Esophagus (tissue), 2 donors: Measurements from ENCODE around the gene CSK. TPM values are rescaled to one million over a fixed set of nuclear protein-coding genes. Genes with fewer than 3 reads are reported as not detected.

ENCODE experiments used
- H3K27ac ChIP-seq, 2 donors: one replicate each; pipeline ENCODE4 v1.5.1; 2013; ENCODE audit warnings: low read depth in 2 of 2, mild to moderate bottlenecking in 2 of 2, inconsistent platforms in 1 of 2, low read length in 1 of 2, moderate library complexity in 1 of 2
- H3K27me3 ChIP-seq, 2 donors: one replicate each; pipeline ENCODE4 v1.6.1; 2013; ENCODE audit warnings: low read length in 2 of 2, control low read depth in 1 of 2, mild to moderate bottlenecking in 1 of 2; ENCODE audit not compliant: insufficient read depth in 2 of 2, control insufficient read depth in 1 of 2
- H3K36me3 ChIP-seq, 2 donors: one replicate each; pipeline ENCODE4 v1.6.1; 2013; ENCODE audit warnings: low read length in 1 of 2; ENCODE audit not compliant: control insufficient read depth in 2 of 2, insufficient read depth in 2 of 2
- H3K4me1 ChIP-seq, 2 donors: one replicate each; pipeline ENCODE4 v1.6.1; 2013; ENCODE audit warnings: low read length in 1 of 2; ENCODE audit not compliant: control insufficient read depth in 2 of 2, insufficient read depth in 2 of 2
- H3K4me3 ChIP-seq, 2 donors: one replicate each; pipeline ENCODE4 v1.5.1; 2013; ENCODE audit warnings: low read length in 2 of 2, mild to moderate bottlenecking in 2 of 2, low read depth in 1 of 2, moderate library complexity in 1 of 2
- H3K9me3 ChIP-seq, 2 donors: one replicate each; pipeline ENCODE4 v1.6.1; 2013; ENCODE audit warnings: mild to moderate bottlenecking in 2 of 2, low read depth in 1 of 2, low read length in 1 of 2, moderate library complexity in 1 of 2; ENCODE audit not compliant: control insufficient read depth in 2 of 2, insufficient read depth in 1 of 2
- WGBS, 2 donors: extraction: QIAGEN DNeasy Blood & Tissue Kit; methylation state at CpG; one replicate each; pipeline ENCODE4 v1.1.7; 2013; 5-methylcytosine and 5-hydroxymethylcytosine counted together
- polyA plus RNA-seq, 2 donors: library from polyadenylated mRNA; stranded (reverse); fragments of 200-250 nt; gene quantifications; one replicate each; pipeline ENCODE4 v1.2.3, GENCODE V29; 2013
- donor health status: healthy with polysubstance abuse.
- donor health status: Bipolar disorder and iron deficiency.

CSK gene
- polyA plus RNA-seq, 2 donors, result 79.2 to 96.8 TPM

GRCh38 chr15:74790080-74790916 is 8.4 kb downstream of the CSK start:
- Histone ChIP-seq H3K36me3 (peaks cover 0 to 9% of the 10 kb centered on the region in 2 donors), H3K4me1 (peaks cover 40 to 62% of the 10 kb centered on the region in 2 donors), H3K9me3 (no peaks in the 10 kb centered on the region), H3K4me3 (peak overlapping the region in 1 of 2 donors; percentile 7), H3K27me3 (no peaks in the 10 kb centered on the region), H3K27ac (peak overlapping the region; percentile 90 to 96)
- 35 to 43% methylated on average over 15 of the region's 15 CpGs for WGBS, 2 donors

DNA sequence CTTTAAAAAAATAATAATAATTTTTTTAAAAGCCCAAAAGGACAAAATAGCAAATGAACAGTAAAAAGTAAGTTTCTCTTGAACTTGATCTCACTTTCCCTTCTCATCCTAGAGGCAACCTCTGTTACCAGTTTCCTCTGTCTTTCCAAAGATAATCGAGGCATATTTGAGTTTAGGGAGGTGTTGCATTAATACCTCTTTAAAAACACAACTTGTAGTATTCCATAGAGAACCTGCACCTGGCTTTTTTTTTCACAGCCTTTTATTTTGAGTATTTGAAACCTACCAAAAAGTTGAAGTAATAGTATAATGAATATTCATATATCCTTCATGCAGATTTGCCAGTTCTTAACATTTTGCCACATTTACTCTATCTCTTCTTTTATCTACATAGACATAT is 9.1 kb downstream of the CSK start:
- H3K4me3 ChIP-seq, result no peak overlapping the region
- H3K27ac ChIP-seq, result no peak overlapping the region
- no peaks in the 10 kb centered on the region for H3K27me3 ChIP-seq
- H3K9me3 ChIP-seq, result no peaks in the 10 kb centered on the region
- peaks cover 0 to 9% of the 10 kb centered on the region in 2 donors for H3K36me3 ChIP-seq
- 31 to 45% methylated on average over 1 of the region's 1 CpG for WGBS, 2 donors
- H3K4me1 ChIP-seq, result peaks cover 40 to 57% of the 10 kb centered on the region in 2 donors

GRCh38 chr15:74791667-74792066 is 9.8 kb downstream of the CSK start:
- no peak overlapping the region for H3K4me3 ChIP-seq
- peaks cover 37 to 52% of the 10 kb centered on the region in 2 donors for H3K4me1 ChIP-seq
- no peaks in the 10 kb centered on the region for H3K27me3 ChIP-seq
- no peaks in the 10 kb centered on the region for H3K9me3 ChIP-seq
- H3K27ac ChIP-seq, result peak overlapping the region; percentile 25 to 82
- 65 to 75% methylated on average over 7 of the region's 7 CpGs for WGBS, 2 donors
- H3K36me3 ChIP-seq, result peaks cover 0 to 9% of the 10 kb centered on the region in 2 donors

- Histone ChIP-seq H3K27me3 (no peaks in the 10 kb centered on the region), H3K9me3 (no peaks in the 10 kb centered on the region), H3K36me3 (peaks cover 0 to 9% of the 10 kb centered on the region in 2 donors), H3K27ac (peak overlapping the region; percentile 82), H3K4me1 (peaks cover 34 to 47% of the 10 kb centered on the region in 2 donors), H3K4me3 (no peak overlapping the region)
- WGBS, 2 donors, result 67 to 69% methylated on average over 12 of the region's 12 CpGs
Measured at GRCh38 chr15:74792227-74793016, 10.5 kb downstream of the CSK start.

DNA sequence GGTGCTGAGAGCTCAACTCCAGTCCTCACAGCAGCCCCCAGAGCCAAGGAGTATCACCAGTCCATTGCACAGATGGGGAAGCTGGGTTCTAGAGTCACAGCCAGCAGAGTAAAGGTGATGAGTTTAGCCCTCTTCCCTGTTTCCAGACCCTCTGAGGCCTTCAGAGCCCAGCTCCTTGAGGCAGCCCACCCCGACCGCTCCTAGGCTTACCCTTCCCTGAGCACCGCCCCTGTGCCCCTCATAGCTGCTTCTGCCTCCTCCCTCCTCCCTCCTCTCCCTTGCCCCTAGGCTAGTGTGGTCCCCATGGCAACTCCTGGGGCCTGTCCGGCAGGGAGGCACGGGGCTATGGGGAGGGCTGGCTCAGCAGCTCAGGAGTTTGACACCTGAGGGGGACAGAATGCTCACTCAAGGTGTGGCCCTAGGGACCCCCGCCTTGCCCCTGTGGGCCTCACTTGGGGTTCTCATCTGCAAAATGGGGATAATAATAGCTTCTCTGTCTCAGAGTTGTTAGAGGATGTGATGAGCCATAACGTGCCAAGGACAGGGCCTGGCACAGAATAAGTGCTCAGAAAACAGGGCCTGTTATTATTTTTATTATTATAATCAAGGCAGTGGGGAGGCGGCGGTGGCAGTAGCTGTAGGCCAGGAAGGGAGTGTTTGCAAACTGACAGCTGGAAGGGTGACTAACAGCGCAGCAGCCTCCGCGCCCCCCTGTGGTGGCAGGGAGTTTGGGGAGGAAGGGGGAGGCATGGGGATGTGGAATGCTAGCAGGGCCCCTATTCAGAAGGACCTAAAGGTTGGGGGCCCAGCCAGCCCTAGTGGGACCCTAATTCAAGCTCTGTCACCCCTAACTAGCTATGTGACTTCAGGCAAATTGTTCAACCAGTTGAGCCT is 11.5 kb downstream of the CSK start:
- 58 to 66% methylated on average over 12 of the region's 12 CpGs for WGBS, 2 donors
- Histone ChIP-seq H3K4me1 (peaks cover 29 to 46% of the 10 kb centered on the region in 2 donors), H3K27me3 (no peaks in the 10 kb centered on the region), H3K9me3 (no peaks in the 10 kb centered on the region), H3K36me3 (peaks cover under 1 to 15% of the 10 kb centered on the region in 2 donors), H3K4me3 (no peak overlapping the region), H3K27ac (peak overlapping the region; percentile 82)

DNA sequence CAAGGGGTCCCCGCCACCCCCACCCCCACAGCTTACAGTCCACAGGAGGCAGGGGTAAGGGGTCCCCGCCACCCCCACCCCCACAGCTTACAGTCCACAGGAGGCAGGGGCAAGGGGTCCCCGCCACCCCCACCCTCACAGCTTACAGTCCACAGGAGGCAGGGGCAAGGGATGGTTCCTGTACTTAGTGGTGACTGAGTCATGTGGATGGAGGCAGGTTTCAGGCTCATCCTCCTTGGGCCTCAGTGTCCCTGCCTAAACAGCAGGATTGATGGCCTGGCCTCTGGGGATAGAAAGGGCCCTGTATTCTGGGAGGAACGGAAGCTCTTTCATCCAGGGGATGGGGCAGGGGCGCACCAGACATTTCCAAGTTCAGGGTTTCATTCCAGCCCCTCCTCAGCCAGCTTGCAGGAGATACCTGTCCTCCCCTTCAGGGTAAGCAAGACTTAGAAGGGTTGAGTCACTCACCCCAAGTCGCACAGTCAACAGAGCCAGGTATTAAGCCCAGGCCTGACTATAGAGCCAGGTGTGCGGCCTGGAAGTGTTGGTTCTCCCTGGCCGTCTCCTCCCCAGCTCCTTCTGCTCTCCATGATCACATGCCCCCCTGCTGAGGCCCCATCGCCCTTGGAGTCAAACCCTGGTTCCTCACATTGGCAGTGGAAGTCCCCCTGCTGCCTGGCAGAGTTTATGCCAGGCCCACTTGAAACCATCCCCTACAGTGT is 12.5 kb downstream of the CSK start:
- 66 to 67% methylated on average over 7 to 8 of the region's 9 CpGs for WGBS, 2 donors
- peaks cover 8 to 25% of the 10 kb centered on the region in 2 donors for H3K36me3 ChIP-seq
- no peak overlapping the region for H3K4me3 ChIP-seq
- H3K9me3 ChIP-seq, result no peaks in the 10 kb centered on the region
- H3K4me1 ChIP-seq, result peaks cover 26 to 50% of the 10 kb centered on the region in 2 donors
- peak overlapping the region; percentile 82 for H3K27ac ChIP-seq
- no peaks in the 10 kb centered on the region for H3K27me3 ChIP-seq

DNA sequence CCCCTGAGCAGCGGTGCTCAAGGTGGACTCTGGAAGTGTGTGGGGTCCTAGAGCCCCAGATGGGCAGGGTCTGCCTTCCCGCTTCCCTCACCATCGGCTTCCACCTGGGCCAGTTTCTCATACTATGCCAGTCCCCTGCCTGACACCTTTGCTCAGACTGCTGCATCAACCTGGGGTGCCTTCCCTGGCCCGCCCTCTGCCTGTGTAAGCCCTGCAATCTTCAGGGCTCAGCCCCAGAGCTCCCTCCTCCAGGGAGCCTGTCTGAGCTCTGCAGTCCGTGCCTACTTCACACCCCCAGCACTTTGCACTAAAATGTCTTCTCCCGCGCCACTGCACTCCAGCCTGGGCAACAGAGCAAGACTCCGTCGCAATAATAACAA is 13.1 kb downstream of the CSK start:
- 87 to 90% methylated on average over 9 of the region's 9 CpGs for WGBS, 2 donors
- H3K27me3 ChIP-seq, result no peaks in the 10 kb centered on the region
- H3K36me3 ChIP-seq, result peaks cover 8 to 27% of the 10 kb centered on the region in 2 donors
- H3K4me1 ChIP-seq, result peaks cover 24 to 51% of the 10 kb centered on the region in 2 donors
- no peaks in the 10 kb centered on the region for H3K9me3 ChIP-seq
- no peak overlapping the region for H3K4me3 ChIP-seq
- H3K27ac ChIP-seq, result peak overlapping the region; percentile 82

DNA sequence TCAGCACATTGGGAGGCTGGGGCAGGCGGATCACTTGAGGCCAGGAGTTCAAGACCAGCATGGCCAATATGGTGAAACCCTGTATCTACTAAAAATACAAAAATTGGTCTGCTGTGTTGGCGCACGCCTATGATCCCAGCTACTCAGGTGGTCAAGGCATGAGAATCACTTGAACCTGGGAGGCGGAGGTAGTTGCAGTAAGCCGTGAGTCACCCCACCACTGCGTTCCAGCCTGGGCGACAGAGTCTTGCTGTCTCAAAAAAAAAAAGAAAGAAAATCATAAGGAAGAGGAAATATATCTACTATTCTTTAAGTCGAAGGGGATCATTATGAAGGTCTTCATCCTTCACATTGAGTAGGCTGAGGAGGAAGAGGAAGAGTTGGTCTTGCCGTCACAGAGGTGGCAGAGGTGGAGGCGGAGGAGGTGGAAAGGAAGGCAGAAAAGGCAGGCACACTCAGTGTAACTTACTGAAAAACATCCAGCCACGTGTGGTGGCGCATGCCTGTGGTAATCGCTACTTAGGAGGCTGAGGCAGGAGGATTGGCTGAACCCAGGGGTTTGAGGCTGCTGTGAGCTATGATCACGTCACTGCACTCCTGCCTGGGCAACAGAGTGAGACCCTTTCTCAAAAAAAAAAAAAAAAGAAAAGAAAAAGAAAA is 14.2 kb downstream of the CSK start:
- H3K27ac ChIP-seq, result peak overlapping the region in 1 of 2 donors; percentile 61
- H3K4me3 ChIP-seq, result no peak overlapping the region
- H3K36me3 ChIP-seq, result peaks cover 8 to 30% of the 10 kb centered on the region in 2 donors
- WGBS, 2 donors, result 80 to 82% methylated on average over 14 of the region's 14 CpGs
- no peaks in the 10 kb centered on the region for H3K27me3 ChIP-seq
- no peaks in the 10 kb centered on the region for H3K9me3 ChIP-seq
- peaks cover 20 to 49% of the 10 kb centered on the region in 2 donors for H3K4me1 ChIP-seq
